NCI-H2081 (cell line): ENCODE data around the gene MLANA.

Source experiments
- DNase-seq, 2 experiments: peaks; one replicate each; lab custom pipeline; 2025; lab: John Stamatoyannopoulos, UW

The MLANA gene, protein sequence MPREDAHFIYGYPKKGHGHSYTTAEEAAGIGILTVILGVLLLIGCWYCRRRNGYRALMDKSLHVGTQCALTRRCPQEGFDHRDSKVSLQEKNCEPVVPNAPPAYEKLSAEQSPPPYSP

DNA sequence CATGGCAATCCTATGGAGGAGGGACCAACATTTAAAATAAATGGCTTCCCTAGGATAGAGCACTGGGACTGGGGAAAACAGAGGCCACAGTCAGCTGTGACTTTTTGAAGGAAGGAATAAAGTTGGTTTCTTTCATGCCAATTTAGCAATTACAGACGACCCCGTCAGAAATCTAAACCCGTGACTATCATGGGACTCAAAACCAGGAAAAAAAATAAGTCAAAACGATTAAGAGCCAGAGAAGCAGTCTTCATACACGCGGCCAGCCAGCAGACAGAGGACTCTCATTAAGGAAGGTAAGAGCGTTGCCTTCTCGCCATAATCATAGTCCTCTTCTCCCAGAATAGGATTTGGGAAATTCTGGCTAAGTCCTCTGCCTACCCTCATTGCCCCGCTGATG lies at the start of gene MLANA:
TSS of gene MLANA (plus strand) at position 249 of the 400 bp plus-strand sequence. CDS start 1,586 bp downstream, outside the sequence.
- DNase-seq, result no peak

DNA sequence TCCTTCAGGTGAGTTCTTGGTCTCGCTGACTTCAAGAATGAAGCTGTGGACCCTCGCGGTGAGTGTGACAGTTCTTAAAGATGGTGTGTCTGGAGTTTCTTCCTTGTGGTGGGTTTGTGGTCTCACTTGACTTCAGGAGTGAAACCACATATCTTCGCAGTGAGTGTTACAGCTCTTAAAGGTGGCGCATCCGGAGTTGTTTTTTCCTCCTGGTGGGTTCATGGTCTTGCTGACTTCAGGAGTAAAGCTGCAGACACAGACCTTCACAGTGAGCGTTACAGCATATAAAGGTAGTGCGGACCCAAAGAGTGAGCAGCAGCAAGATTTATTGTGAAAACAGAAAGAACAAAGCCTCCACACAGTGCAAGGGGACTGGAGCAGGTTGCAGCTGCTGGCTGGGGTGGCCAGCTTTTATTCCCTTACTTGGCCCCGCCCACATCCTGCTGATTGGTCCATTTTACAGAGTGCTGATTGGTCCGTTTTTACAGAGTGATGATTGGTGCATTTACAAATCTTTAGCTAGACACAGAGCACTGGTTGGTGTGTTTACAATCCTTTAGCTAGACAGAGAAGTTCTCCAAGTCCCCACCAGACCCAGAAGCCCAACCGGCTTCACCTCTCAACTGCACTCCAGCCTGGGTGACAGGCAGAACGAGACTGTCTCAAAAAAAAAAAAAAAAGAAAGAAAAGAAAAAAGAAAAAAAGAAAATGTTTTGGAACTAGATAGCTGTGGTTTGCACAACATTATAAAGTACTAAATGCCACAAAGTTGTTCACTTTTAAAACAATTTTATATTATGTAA lies 48.7 kb upstream of the MLANA start:
- DNase-seq, result no peak

DNA sequence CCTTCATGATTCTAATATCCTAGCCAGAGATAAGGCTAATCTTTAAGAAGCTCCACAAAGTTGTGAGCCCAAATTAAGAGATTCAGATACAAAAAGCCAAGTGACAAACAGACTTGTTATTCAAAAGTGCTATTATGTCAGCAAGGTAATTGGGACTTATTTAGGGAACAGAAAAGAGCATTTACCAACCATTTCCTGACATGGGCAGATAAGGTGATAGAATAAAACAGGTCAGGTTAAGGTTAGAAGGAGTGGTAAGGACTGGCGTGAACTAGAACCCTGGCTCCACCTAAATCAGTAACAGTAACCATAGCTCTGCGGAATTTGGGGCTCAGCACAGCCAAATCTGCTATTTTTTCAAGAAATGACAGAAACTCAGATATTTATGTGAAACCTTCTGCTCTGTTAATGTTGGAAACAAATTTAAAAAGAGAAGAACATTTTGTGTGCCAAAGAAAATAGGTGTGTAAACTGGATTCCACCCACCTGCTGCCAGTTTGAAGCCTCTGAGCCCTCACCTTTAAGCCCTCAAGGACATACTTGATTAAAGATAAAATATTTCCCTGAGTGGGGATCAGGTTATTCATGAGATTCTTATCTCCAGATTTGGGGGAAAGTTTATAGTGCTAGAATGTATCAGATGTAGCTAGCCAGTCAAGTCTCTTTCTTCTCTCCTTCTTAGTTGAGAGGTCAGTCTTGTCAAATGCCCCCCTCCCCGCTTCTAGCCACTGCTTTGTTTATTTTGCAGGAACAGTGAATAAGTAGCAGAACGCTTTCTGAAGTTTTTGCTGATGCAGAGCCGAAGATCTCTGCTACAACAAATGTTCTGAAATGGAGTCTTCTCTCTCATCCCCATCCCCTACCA lies 47.5 kb upstream of the MLANA start:
- DNase-seq, result peak in 1 of 2 experiments; percentile 15

DNA sequence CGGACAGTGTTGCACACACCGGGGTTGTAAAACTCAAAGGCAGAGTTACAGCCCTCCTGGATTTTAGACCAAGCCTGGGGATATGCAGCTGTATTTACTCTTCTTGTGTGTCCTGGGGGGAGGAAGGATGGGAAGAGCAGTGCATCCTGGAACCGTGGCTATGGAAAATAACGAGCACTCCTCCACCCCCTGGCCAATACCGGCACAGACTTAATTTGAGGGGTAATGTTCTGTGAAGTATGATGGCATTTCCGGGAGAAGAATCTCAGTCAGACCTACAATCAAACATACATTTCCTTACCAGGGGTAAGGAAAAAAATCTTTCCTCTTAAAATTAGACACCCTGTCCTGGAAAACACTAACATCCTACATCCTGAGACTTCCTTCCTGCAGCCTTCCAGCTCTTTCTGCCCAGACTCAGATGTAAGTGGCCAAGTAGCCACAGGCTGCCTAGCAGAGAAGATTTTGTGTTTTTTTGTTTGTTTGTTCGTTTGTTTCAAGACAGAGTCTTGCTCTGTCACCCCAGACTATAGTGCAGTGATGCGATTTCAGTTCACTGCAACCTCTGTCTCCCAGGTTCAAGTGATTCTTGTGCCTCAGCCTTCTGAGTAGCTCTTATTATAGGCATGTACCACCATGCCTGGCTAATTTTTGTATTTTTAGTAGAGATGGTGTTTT lies 46.8 kb upstream of the MLANA start:
- DNase-seq, result peak; percentile 83 to 94

DNA sequence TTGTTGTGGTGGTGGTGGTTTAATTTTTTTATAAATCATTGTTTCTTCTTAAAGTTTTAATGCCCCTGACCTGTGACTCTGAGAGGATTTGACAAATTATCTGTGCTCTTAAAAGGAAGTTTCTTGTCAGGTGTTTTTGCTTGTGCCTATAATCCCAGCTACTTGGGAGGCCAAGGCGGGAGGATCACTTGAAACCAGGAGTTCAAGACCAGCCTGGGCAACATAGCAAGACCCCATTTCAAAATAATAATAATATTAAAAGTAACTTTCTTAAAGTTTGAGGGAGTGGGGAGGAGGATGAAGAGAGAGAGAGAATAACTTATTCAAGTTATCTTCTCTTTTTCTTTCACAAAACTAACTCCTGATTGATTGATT lies 45.5 kb upstream of the MLANA start:
- DNase-seq, result no peak

DNA sequence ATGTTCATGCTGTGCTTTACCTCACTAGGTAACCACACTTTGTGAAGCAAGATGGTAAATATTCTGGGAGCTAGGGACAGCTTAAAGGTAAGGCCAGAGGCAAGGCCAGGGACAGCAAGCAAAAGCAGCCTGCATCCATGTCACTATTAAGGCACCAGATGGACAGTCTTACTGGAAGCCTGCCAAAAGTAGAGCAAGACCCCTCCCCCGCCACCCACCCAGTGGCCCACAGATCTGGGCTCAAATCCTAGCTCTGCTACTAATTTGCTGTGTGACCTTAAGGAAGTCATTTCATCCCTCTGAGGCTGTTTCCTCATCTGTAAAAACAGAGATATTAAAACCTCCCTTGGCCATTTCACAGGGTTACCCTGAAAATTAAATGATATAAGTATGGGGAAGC lies 44.6 kb upstream of the MLANA start:
- DNase-seq, result no peak

DNA sequence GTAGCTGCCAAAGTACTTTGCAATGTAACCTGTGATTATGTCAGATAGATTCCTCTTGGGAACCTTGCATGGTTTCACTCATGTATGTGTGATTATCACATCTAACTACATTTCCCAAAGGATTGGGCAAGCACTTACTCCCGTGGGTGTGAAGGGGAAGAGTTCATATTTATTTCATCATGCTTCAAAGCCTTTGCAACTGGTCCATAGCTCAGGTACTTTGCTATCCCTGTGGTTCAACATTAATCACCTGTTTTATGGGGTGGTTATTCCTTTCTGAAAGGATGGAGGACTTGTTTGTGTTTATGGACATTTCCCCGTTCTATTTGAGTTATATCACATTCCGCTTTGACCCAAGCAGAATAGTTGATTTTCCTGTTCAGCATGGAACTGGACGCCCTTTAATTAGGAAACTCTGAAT lies 44.2 kb upstream of the MLANA start:
- no peak for DNase-seq

DNA sequence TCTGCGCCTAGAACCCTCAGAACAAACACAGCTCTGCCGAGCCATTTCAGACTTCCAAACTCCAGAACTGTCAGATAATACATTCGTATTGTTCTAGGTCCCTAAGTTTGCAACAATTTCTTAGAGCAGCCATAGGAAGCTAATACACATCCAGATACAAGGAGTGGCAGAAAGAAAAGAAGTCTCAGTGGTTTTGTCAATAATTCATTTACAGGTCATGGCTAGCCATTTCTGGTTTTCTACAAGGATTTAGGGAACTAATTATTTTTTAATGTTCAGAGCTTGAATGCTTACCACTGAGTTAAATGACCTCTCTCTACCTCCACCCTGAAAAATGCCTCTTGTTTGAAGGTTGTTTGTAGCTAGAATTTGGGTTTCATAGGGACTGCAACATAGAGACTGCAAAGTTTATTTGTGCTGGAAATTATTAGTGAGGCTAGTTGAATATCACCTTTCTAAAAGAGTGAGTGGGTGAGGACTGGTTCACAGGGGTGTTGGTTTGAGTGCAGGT lies 42.3 kb upstream of the MLANA start:
- DNase-seq, result no peak

DNA sequence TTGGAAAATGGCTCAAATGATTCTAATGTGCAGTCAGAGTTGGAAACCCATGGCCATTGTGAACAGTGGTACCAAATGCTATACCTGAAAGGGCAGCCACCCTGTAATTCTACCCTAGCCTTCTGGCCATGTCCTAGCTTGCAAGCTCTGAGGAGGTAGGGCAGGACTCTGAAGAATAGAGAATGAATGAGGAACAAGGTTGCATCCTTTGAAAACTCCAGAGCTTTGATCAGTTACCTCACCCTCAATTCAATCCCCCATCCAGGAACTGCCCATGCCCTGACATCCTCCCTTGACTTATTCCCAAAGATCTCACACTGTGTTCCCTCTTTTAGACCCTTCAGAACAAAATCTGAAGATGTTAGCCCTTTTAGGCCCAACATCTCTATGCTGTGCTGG lies 40.0 kb upstream of the MLANA start:
- DNase-seq, result no peak

DNA sequence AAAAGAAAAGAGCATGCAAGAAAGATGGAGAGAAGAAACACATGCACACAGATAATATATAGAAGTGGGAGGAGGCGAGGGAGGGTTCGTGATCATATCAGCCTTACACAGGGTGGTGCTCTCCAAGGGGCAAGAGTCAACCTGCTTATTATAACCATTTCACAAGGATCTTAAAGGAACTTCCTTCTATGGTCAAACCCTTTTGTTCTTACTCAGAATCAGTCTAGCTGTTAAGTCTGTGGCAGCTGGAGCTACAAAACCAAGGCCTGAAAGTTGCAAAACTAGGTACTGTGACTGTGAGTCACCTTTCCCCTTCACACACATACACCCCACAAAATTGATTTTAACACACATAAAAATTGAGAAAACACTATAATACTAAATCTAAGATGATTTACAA lies 39.2 kb upstream of the MLANA start:
- no peak for DNase-seq

DNA sequence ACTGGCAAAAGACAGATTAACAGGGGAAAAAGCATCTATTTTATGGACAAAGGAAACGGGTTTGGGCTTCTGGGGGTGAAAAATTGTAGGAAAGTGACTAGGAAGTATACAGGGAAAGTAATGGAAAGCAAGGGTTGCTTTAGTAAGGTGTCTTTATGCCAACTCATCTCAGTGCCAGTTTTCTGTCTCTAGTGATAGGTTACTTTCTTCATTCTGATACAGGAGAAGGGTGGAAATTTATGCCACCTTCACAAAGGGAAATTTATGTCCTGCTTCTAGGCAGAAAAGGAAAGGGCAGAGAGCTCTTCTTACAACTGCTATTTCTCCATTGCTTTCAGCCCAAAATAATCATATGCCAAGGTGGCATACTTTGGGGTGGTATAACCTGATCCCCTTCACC lies 37.7 kb upstream of the MLANA start:
- no peak for DNase-seq

DNA sequence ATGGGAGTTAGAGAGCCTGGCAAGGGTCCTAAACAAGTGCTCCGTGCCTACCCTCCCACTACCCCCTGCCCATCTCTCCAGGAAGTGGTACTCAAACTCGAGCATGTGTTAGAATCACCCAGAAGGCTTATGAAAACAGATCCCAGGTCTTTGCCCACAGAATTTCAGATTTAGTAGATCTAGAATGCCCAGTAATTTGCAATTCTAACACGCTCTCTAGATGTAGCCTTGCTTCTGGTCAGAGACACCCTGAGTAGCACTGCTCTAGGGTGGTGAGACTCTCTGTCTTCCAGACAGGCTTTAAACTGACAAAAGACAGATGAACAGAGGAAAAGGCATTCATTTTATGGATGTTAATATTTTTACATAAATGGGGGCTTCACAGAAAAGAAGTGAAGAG lies 37.1 kb upstream of the MLANA start:
- DNase-seq, result no peak

DNA sequence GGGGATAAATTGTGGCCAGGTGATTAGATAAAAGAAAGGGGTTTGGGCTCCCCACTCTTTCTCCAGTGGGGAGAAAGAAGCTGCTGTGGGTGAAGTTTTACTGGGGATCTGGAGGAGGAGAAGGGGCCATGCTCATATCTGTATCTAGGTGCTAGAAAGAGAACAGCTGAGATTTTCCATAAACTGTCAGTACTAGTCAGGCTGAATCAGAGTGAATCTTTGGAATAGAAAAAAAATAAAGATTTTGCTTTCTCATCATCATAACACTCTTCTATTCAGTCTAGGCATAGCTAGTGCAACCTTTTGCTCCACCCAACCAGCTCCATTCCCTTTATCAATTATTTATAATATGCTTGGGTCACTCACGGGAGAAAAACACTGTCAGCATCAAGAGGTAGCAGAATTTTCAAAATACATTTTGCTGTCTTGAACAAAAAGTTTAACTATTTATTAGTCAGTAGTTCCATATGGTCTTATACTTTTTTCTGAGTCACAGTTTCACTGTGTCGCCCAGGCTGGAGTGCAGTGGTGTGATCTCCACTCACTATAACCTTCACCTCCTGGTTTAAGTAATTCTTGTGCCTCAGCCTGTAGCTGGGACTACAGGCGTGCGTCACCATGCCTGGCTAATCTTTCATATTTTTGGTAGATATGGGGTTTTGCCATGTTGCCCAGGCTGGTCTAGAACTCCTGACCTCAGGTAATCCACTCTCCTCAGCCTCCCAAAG lies 36.5 kb upstream of the MLANA start:
- DNase-seq, result no peak

DNA sequence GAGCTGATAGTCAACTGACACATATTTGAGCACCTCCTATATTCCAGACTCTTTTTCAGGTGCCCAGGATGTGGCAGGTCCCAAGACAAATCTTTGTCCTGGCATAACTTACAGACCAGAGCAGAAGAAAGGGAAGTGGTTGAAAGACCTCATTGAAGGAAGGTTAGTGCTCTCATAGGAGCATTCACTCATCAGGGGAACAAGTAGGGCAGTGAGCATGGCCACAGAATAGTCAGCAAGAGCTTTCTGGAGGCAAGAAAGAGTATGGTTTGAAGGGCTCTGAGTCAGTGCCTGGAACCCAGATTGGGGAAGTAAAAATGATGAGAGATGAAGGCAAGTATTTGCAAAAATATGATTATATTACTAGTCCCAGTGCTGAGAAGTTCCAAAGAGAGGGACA lies 32.8 kb upstream of the MLANA start:
- no peak for DNase-seq

DNA sequence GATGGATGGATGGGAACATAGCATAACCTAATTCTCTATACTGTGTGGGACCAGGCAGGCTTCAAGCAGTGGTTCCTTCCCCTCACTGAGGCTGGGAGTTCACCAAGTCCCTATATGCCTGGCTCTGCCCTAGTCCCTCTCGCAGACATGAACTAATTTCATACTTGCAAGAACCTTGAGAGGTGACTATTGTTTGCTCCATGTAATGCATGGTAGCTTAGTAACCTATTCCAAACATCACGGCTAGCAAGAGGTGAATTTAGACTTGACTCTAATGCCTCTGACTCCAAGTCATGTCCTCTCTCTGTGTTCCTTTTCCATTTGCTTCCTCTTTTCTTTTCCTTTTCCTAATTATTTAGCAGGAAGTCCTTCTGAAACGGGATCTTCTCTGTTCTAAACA lies 31.9 kb upstream of the MLANA start:
- no peak for DNase-seq

DNA sequence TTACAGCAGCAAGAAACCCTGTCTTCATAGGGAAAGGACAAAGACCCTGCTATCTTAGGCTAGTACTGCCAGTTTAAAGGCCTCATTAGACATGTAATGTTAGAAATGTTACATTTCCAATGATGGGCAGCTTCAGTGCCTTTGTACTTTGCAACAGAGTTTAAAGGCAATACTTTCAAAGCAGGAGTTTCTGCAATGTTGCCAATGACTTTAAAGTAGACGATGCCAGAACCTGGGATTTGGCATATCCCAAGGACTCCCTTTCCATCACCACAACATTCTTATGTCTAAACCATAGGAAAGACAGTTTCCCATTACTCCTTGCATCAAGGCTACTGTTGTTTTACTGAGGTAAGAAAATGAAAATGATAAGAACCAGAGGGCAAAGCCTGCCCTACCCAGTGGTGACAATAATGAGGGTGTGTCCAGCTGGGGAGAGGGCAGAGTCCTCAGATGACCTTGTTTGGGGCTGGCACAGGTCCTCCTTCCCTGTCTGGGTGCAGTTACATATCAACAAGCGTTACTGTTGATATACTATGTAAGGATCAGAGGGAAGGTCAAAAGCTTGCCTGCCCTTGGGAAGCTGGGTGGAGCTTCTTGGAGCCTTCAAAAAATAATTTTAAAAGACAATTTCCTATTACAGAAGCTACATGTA lies 27.5 kb upstream of the MLANA start:
- DNase-seq, result no peak

DNA sequence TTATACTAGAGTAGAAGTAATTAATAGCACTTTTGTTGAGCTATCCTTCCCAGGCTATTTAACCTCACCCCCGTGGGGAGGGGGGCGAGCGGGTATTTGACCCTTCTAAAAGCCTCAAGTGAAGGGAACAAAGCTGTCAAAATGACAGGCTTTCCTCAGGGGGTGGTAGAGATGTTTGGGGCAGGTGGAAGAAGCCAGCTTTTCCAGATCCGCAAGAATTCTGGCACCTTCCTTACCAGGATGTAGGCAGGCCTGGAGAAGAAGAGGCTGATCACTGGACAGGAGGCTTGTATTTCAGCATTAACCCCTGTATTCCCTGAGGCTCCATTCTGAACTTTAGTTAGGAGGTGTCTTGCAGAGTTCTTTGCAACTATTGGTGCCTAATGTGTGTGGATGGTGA lies 26.2 kb upstream of the MLANA start:
- no peak for DNase-seq

DNA sequence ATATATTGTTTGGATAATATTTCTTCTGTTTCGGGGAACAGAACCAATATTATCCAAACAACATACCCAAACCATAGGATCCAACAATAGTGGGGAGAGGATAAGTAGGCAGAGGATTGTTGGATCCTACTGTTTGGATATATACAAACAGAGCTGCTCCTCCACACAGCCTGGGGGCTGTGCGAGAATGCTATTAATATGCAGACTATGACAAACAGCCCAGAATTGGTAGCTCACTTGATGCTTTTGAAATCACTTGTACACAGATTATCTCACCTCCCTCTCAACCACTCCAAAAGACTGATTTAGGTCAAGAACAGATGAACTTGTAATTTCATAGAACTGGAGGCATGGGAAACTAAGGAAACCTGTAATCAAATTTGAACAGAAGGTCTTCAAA lies 24.4 kb upstream of the MLANA start:
- DNase-seq, result no peak

DNA sequence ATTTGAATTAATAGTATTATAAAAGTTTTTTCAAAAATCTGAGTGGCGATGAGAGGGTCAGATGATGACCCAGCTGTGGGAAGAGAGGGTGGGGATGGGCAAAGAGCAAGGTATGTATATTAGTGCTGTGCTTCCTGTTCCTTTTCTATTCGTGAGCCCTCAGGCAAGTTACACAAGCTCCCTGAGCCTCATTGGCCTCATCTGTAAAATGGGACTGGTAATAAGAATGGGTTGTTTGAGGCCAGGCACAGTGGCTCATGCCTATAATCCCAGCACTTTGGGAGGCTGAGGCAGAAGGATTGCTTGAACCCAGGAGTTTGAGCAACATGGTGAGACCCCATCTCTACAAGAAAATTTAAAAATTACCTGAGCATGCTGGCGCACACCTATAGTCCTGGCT lies 24.0 kb upstream of the MLANA start:
- no peak for DNase-seq

DNA sequence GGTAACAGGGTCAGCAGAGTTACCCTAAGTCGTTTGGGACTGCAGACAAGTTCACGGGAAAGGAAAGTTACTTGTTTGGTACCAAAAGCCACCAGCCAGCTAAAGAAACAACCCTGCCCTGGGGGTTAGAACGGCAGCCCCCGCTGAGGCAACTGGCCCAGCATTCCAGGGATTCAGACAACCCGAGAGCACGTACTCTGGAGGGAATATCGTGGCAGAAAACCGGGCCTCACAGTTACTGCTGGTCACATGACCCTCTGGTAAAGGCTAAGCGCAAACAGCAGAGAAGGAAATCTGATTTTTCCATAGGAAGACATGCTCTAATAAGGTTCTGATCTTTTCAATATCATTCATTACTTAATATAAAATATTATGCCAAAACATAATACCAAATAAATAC lies 22.5 kb upstream of the MLANA start:
- no peak for DNase-seq
